ENCODE data around the gene SF3B2.
"Not testable (repeated sequence)": the region's sequence is repeated elsewhere in the genome, so short reads cannot be mapped to it uniquely, and the experiment has no call there.

Gene SF3B2

DNA sequence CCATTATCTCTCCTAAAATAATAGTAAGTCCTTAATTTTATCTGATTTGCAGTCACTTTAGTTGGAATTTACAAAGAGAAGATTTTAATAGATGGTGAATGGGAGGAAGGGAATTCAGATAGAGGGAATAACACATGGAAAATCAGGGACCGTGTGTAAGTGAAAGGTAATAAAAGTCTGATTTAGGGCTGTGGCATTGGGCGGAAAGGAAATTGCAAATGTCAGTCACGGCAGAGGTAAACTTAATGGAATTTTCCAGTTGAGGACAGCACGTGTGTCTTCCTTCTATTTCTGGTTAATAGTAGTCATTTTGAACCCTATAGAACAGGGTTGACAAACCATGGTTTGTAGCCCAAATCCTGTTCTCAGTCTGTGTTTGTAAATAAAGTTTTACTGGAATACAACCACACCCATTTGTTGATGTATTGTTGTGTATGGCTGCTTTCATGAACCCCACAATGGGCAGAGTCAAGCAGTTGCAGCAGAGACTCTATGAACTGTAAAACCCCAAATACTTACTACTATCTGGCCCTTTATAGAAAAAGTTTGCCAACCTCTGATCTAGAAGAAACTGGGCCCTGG is 52.0 kb downstream of the SF3B2 start:
- H3K27me3 ChIP-seq (replicated peaks; ENCODE audit: control insufficient read depth, insufficient read depth, low read length) = no peaks in the 10 kb centered on the region
- H3K9ac ChIP-seq (ENCODE audit: low read length) = no peak overlapping the region
- no peak overlapping the region for H3K4me3 ChIP-seq (ENCODE audit: low read length)
- peaks cover 10% of the 10 kb centered on the region for H3K4me1 ChIP-seq (ENCODE audit: control insufficient read depth, insufficient read depth, low read length)
- no peaks in the 10 kb centered on the region for H3K9me3 ChIP-seq (ENCODE audit: control insufficient read depth, low read length)
- no peak for DNase-seq (ENCODE audit: low read depth)
- no peaks in the 10 kb centered on the region for H3K36me3 ChIP-seq (ENCODE audit: control insufficient read depth, insufficient read depth, low read length, severe bottlenecking)

DNA sequence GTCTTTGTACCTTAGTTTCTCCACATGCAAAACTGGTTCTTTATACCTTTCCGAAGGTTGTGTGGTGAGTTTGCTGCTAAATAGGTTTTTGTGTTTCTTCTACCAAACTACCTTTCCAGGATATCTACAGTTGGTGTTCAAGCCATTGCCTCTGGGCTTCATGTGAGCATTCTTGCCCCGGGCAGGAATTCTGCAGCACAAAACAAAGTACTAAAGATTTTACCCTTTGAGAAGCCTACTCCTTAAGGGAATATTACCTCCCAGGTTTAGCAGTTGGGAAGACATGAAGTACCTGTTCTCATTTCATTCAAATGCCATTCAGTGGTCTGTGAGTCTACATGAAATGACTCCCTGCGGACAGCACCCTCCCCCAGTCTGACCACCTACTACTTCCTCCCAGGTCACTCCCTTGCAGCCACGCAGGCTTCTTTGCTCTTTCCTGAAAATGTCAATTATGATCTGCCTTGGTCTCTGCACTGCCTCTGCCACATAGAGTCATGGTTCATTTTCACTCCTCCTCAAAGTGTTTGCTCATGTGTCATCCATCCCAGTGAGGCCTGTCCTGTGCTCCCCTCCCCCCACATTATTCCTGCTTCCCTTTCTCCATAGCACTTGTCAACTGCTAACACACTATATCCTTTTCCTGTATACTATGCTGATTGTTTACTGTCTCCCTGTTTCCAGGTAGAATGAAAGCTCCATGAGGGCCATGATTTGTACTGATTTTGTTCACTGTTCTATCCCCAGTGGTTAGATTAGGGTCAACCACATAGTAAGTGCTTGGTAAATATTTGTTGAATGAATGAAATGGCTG is 54.8 kb downstream of the SF3B2 start:
- Histone ChIP-seq H3K36me3 (ENCODE audit: control insufficient read depth, insufficient read depth, low read length, severe bottlenecking) (no peaks in the 10 kb centered on the region), H3K4me3 (ENCODE audit: low read length) (no peak overlapping the region), H3K9ac (ENCODE audit: low read length) (no peak overlapping the region), H3K4me1 (ENCODE audit: control insufficient read depth, insufficient read depth, low read length) (peaks cover 13% of the 10 kb centered on the region), H3K9me3 (ENCODE audit: control insufficient read depth, low read length) (no peaks in the 10 kb centered on the region), H3K27me3 (replicated peaks; ENCODE audit: control insufficient read depth, insufficient read depth, low read length) (no peaks in the 10 kb centered on the region)
- DNase-seq (ENCODE audit: low read depth) = no peak

DNA sequence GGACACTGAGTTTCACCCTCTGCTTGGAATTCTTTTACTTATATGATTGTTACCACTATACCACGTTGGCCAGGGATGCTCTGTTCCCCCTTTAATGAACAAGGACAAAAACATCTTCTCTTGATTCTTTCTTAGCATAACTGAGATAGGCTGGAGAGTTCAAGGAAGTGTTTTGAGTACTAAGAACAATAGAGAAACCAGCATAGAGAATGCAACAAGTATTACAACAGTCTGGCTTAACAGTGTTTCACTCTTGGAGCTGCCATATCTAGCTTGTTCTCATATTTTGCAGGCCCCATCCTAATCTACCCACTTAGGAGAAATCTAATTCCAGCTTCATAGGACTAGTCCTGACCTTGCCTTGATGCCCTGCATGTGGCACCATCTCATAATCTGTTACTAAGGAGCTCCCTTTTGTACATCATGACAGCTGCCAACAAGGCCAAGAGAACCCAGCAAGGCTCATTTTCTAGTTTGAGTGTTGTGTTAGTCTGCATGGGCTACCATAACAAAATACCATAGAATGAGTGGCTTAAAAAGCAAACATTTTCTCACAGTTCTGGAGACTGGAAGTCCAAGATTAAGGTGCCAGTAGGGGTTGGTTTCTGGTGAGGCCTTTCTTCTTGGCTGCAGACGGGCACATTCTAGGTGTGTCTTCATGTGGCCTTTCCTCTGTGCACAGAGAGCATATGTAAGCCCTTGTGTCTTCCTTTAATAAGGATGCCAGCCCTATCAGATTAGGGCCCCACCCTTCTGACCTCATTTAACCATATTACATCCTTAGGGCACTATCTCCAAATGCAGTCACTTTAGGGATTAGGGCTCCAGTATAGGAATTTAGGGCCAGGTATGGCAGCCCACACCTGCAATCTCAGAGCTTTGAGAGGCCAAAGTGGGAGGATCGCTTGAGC is 55.7 kb downstream of the SF3B2 start:
- Histone ChIP-seq H3K4me3 (ENCODE audit: low read length) (no peak overlapping the region), H3K4me1 (ENCODE audit: control insufficient read depth, insufficient read depth, low read length) (peaks cover 18% of the 10 kb centered on the region), H3K36me3 (ENCODE audit: control insufficient read depth, insufficient read depth, low read length, severe bottlenecking) (no peaks in the 10 kb centered on the region), H3K9me3 (ENCODE audit: control insufficient read depth, low read length) (no peaks in the 10 kb centered on the region), H3K27me3 (replicated peaks; ENCODE audit: control insufficient read depth, insufficient read depth, low read length) (no peaks in the 10 kb centered on the region), H3K9ac (ENCODE audit: low read length) (no peak overlapping the region)
- no peak for DNase-seq (ENCODE audit: low read depth)

DNA sequence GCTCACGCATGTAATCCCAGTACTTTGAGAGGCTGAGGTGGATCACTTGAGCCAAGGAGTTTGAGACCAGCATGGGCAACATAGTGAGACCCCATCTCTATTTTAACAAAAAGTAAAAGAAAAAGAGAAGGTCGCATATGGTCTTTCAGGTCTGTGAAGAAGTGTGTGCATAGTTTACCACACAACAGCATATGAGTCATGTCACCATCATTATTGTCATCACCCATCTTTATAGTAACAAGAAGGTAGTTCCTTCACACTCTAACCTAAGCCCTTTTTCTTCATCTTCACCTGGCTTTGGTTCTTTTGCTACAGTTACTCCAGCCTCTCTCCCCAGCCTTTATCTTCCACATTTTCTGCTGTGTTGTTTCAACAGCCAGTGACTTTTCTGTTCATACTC is 57.1 kb downstream of the SF3B2 start:
- Histone ChIP-seq H3K4me1 (ENCODE audit: control insufficient read depth, insufficient read depth, low read length) (peaks cover 19% of the 10 kb centered on the region), H3K27me3 (replicated peaks; ENCODE audit: control insufficient read depth, insufficient read depth, low read length) (no peaks in the 10 kb centered on the region), H3K4me3 (ENCODE audit: low read length) (no peak overlapping the region), H3K36me3 (ENCODE audit: control insufficient read depth, insufficient read depth, low read length, severe bottlenecking) (no peaks in the 10 kb centered on the region), H3K9me3 (ENCODE audit: control insufficient read depth, low read length) (no peaks in the 10 kb centered on the region), H3K9ac (ENCODE audit: low read length) (no peak overlapping the region)
- no peak for DNase-seq (ENCODE audit: low read depth)

DNA sequence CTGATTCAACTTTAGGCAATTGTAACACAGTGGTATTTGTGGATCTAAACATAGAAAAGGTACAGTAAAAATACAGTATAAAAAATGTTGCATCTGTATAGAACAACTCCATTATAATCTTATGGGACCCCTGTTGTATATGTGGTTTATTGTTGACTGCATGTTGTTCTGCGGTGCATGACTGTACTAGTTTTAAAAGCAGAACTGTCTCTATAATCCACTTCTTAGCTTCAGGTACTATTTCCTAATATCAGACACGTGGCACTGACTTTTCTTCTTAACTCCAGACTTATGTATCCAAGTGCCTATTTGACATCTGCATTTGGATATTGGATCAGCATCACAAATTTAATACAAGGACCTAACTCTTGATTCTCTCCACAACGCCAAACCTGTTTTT is 59.0 kb downstream of the SF3B2 start:
- Histone ChIP-seq H3K4me3 (ENCODE audit: low read length) (no peak overlapping the region), H3K4me1 (ENCODE audit: control insufficient read depth, insufficient read depth, low read length) (peaks cover 17% of the 10 kb centered on the region), H3K27me3 (replicated peaks; ENCODE audit: control insufficient read depth, insufficient read depth, low read length) (no peaks in the 10 kb centered on the region), H3K9me3 (ENCODE audit: control insufficient read depth, low read length) (no peaks in the 10 kb centered on the region), H3K36me3 (ENCODE audit: control insufficient read depth, insufficient read depth, low read length, severe bottlenecking) (no peaks in the 10 kb centered on the region), H3K9ac (ENCODE audit: low read length) (no peak overlapping the region)
- DNase-seq (ENCODE audit: low read depth) = no peak

DNA sequence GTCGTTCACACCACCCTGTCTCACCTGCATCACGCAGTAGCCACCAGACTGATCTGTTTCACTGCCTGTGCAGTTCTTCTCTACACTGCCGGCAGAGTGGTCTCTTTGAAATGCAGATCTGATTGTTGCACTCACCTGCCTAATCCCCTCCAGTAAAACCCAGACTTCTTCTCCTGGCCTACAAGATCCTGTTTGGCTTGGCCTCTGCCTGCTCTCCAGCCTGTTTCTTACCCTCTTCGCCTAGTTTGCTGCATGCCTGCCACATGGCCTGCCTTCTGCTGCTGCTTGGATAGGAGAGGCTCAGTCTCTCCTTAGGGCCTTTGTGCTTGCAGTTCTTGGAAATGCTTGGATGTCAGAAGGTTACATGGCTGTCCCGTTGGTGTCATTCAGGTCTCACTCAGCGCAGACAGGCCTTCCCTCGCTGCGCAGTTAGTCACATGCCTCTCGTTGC is 59.9 kb downstream of the SF3B2 start:
- Histone ChIP-seq H3K9me3 (ENCODE audit: control insufficient read depth, low read length) (no peaks in the 10 kb centered on the region), H3K4me1 (ENCODE audit: control insufficient read depth, insufficient read depth, low read length) (peaks cover 17% of the 10 kb centered on the region), H3K9ac (ENCODE audit: low read length) (peak overlapping the region; percentile 1), H3K36me3 (ENCODE audit: control insufficient read depth, insufficient read depth, low read length, severe bottlenecking) (no peaks in the 10 kb centered on the region), H3K27me3 (replicated peaks; ENCODE audit: control insufficient read depth, insufficient read depth, low read length) (no peaks in the 10 kb centered on the region), H3K4me3 (ENCODE audit: low read length) (peak overlapping the region; percentile 38)
- no peak for DNase-seq (ENCODE audit: low read depth)

DNA sequence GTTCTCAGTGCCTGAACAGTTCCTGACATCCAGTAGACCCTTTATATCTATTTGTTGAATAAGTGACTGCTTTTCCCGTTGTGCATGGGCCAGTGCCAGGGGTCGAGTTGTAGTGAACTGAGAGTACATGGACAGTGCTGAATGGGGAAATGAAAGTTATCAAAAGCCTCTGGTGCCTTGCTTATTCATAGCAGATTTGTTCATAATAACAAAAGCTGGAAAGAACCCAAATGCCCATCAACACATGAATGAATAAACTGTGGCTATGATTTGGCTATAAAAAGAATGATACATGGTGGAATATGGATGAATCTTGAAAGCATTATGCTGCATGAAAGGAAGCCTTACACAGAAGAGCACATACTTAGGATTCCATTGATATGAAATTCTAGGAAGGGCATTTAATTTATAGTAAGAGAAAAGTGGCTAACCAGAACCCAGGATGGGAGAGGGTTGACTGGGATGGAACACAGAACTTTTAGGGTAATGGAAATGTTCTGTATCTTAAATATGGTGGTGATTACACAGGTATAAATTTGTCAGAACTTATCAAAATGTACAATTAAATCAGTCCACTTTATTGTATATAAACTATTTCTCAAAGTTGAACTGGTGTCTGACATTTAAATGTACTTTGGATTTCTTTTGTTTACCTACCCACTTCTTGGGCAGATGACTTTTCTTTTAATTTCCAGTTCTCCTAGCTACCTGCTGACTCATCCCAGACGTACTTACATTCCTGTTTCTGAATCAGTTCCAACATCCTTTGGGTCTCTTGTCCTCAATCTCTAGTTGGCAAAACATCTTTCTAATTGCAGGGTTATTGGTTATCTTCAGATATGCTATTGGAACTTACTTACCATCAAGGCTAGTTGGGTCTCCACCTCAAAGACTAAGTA is 60.7 kb downstream of the SF3B2 start:
- Histone ChIP-seq H3K4me3 (ENCODE audit: low read length) (peak overlapping the region; percentile 38), H3K9me3 (ENCODE audit: control insufficient read depth, low read length) (no peaks in the 10 kb centered on the region), H3K27me3 (replicated peaks; ENCODE audit: control insufficient read depth, insufficient read depth, low read length) (no peaks in the 10 kb centered on the region), H3K4me1 (ENCODE audit: control insufficient read depth, insufficient read depth, low read length) (peaks cover 17% of the 10 kb centered on the region), H3K36me3 (ENCODE audit: control insufficient read depth, insufficient read depth, low read length, severe bottlenecking) (no peaks in the 10 kb centered on the region), H3K9ac (ENCODE audit: low read length) (peak overlapping the region; percentile 1)
- peak; percentile 69 for DNase-seq (ENCODE audit: low read depth)

DNA sequence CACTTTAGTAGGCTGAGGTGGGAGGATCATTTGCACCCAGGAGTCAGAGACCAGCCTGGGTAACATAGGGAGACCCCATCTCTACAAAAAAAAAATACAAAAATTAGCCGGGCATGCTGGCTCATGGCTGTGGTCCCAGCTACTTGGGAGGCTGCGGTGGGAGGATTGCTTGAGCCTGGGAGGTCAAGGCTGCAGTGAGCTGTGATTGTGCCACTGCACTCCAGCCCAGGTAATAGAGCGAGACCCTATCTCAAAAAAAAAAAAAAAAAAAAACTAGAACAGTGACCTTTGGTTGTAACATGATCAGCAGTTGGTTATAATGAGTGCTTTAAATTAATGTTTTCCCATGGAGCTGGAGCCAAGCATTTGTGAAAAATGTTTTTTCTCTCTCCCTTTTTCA is 62.8 kb downstream of the SF3B2 start:
- not testable (repeated sequence) for H3K9ac ChIP-seq (ENCODE audit: low read length); DNase-seq (ENCODE audit: low read depth); H3K9me3 ChIP-seq (ENCODE audit: control insufficient read depth, low read length); H3K4me3 ChIP-seq (ENCODE audit: low read length); H3K27me3 ChIP-seq (replicated peaks; ENCODE audit: control insufficient read depth, insufficient read depth, low read length); H3K36me3 ChIP-seq (ENCODE audit: control insufficient read depth, insufficient read depth, low read length, severe bottlenecking)
- peaks cover 31% of the 10 kb centered on the region for H3K4me1 ChIP-seq (ENCODE audit: control insufficient read depth, insufficient read depth, low read length)

DNA sequence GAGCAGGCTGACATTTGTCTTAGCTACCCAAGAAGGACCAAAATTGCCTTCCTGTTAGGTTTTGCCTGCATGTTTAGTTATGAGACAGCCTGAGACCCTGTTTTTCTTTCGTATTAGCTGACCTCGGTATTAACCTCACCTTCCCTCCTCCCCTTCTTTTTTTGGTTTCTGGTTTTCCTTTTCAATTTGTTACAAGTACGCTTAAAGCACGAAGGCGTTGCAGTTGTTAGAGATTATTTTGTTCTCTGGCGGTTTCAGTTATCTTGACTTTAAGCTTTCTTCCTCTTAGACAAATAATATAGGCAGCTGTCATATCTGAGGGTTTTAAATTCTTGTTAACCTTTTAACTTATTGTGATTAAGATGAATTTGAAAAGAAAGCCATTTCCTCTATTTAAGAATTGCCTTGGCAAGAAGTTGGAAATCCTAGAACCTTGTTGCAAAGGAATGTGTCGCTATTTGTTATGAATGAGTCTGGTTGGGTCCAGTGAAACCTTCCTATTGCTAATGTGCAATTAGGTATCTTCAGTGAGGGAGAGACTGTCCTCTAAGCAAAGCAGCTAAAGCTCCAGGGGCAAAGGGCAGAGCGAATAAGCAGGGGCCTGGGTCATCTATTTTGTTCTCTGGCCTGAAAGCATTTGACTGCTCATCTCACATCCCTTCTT is 63.6 kb downstream of the SF3B2 start:
- H3K27me3 ChIP-seq (replicated peaks; ENCODE audit: control insufficient read depth, insufficient read depth, low read length) = no peaks in the 10 kb centered on the region
- H3K9ac ChIP-seq (ENCODE audit: low read length) = no peak overlapping the region
- no peak overlapping the region for H3K4me3 ChIP-seq (ENCODE audit: low read length)
- peaks cover 32% of the 10 kb centered on the region for H3K4me1 ChIP-seq (ENCODE audit: control insufficient read depth, insufficient read depth, low read length)
- no peaks in the 10 kb centered on the region for H3K9me3 ChIP-seq (ENCODE audit: control insufficient read depth, low read length)
- DNase-seq (ENCODE audit: low read depth) = no peak
- no peaks in the 10 kb centered on the region for H3K36me3 ChIP-seq (ENCODE audit: control insufficient read depth, insufficient read depth, low read length, severe bottlenecking)

DNA sequence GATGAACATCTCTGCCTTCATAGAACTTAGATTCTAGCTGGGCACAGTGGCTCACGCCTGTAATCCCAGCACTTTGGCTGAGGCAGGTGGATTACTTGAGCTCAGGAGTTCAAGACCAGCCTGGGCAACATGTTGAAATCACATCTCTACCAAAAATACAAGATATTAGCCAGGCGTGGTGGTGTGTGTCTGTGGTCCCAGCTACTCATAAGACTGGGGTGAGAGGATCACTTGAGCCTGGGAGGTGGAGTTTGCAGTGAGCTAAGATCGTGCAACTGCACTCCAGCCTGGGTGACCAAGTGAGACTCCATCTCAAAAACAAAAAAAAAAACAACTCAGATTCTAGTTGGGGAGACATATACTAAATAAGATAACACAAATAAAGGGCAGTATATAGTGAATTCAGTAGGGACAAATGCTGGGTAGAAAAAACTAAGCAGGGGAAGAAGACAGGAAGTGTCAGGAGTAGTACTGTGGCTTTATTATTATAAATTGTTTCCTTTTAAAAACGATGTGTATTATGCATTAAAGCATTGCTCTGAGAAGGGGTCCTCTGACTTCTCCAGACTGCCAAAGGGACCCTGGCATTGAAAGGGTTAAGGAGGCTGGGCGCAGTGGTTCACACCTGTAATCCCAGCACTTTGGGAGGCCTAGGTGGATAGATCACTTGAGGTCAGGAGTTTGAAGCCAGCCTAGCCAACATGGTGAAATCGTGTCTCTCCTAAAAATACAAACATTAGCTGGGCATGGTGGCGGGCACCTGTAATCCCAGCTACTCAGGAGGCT is 64.6 kb downstream of the SF3B2 start:
- no peak for DNase-seq (ENCODE audit: low read depth)
- Histone ChIP-seq H3K4me3 (ENCODE audit: low read length) (no peak overlapping the region), H3K36me3 (ENCODE audit: control insufficient read depth, insufficient read depth, low read length, severe bottlenecking) (no peaks in the 10 kb centered on the region), H3K27me3 (replicated peaks; ENCODE audit: control insufficient read depth, insufficient read depth, low read length) (no peaks in the 10 kb centered on the region), H3K9ac (ENCODE audit: low read length) (no peak overlapping the region), H3K4me1 (ENCODE audit: control insufficient read depth, insufficient read depth, low read length) (peaks cover 32% of the 10 kb centered on the region), H3K9me3 (ENCODE audit: control insufficient read depth, low read length) (no peaks in the 10 kb centered on the region)

Data from adipocyte (in vitro differentiated cells).